Loucy (cell line): ENCODE results near the gene C16orf90.

Experiments
- H2AFZ ChIP-seq: fragments of 200-600 bp; sonication (generic); 2 replicates; pipeline ENCODE4 v1.6.0; 2016; ENCODE audit warnings: antibody characterized with exemption, mild to moderate bottlenecking, low read length, moderate library complexity
- H3F3A ChIP-seq: fragments of 200-600 bp; 2 replicates; pipeline ENCODE4 v1.6.0; 2016; ENCODE audit warnings: antibody characterized with exemption, low read depth, mild to moderate bottlenecking
- H3K27me3 ChIP-seq: fragments of 200-600 bp; sonication (generic); 2 replicates; pipeline ENCODE4 v1.6.1; 2014; ENCODE audit warnings: low read length, mild to moderate bottlenecking; ENCODE audit not compliant: insufficient read depth, poor library complexity, severe bottlenecking
- H3K36me3 ChIP-seq: fragments of 200-600 bp; sonication (generic); 2 replicates; pipeline ENCODE4 v1.6.1; 2016; ENCODE audit warnings: low read length; ENCODE audit not compliant: insufficient read depth
- H3K4me1 ChIP-seq: fragments of 200-600 bp; sonication (generic); 2 replicates; pipeline ENCODE4 v1.5.1; 2014; ENCODE audit warnings: low read length, mild to moderate bottlenecking; ENCODE audit not compliant: insufficient read depth, poor library complexity, severe bottlenecking
- H3K4me2 ChIP-seq: fragments of 200-600 bp; sonication (generic); 2 replicates; pipeline ENCODE4 v1.6.0; 2014; ENCODE audit warnings: antibody characterized with exemption, low read length, low read depth, mild to moderate bottlenecking; ENCODE audit not compliant: poor library complexity, severe bottlenecking
- H3K4me3 ChIP-seq: fragments of 200-600 bp; sonication (generic); 2 replicates; pipeline ENCODE4 v1.5.1; 2014; ENCODE audit warnings: low read length, mild to moderate bottlenecking, mixed read lengths; ENCODE audit not compliant: poor library complexity, severe bottlenecking
- H3K79me2 ChIP-seq: fragments of 200-600 bp; sonication (generic); 2 replicates; pipeline ENCODE4 v1.6.1; 2014; ENCODE audit warnings: low read length; ENCODE audit not compliant: insufficient read depth
- H3K9ac ChIP-seq: fragments of 200-600 bp; sonication (generic); 2 replicates; pipeline ENCODE4 v1.6.0; 2014; ENCODE audit warnings: mild to moderate bottlenecking, low read depth, low read length, moderate library complexity; ENCODE audit not compliant: poor library complexity, severe bottlenecking
- H3K9me2 ChIP-seq: fragments of 200-600 bp; sonication (generic); replicated peaks from 2 replicates; pipeline ENCODE4 v1.6.1; 2016; ENCODE audit warnings: low read depth, low read length, mixed read lengths
- H3K9me3 ChIP-seq: fragments of 200-600 bp; sonication (generic); 2 replicates; pipeline ENCODE4 v1.6.1; 2014; ENCODE audit warnings: mild to moderate bottlenecking, antibody characterized with exemption, low read length, low read depth; ENCODE audit not compliant: insufficient read depth
- H4K20me1 ChIP-seq: fragments of 200-600 bp; sonication (generic); 2 replicates; pipeline ENCODE4 v1.6.0; 2014; ENCODE audit warnings: antibody characterized with exemption, low read length, mild to moderate bottlenecking; ENCODE audit not compliant: insufficient read depth, poor library complexity, severe bottlenecking
- EZH2phosphoT487 ChIP-seq: fragments of 200-600 bp; IDR thresholded peaks from 2 replicates; pipeline ENCODE4 v1.6.1; 2018; ENCODE audit warnings: antibody characterized with exemption, mild to moderate bottlenecking, moderate library complexity, borderline replicate concordance
- TF ChIP-seq, protein P1 (sequence below): fragments of 200-600 bp; sonication (generic); conservative IDR thresholded peaks from 2 replicates; pipeline ENCODE4 v1.5.1; 2014; ENCODE audit warnings: mild to moderate bottlenecking, antibody characterized with exemption, low read length

The C16orf90 gene

GRCh38 chr16:3496386-3496785 lies 1.1 kb upstream of the C16orf90 start:
- TF ChIP-seq, protein P1, sequence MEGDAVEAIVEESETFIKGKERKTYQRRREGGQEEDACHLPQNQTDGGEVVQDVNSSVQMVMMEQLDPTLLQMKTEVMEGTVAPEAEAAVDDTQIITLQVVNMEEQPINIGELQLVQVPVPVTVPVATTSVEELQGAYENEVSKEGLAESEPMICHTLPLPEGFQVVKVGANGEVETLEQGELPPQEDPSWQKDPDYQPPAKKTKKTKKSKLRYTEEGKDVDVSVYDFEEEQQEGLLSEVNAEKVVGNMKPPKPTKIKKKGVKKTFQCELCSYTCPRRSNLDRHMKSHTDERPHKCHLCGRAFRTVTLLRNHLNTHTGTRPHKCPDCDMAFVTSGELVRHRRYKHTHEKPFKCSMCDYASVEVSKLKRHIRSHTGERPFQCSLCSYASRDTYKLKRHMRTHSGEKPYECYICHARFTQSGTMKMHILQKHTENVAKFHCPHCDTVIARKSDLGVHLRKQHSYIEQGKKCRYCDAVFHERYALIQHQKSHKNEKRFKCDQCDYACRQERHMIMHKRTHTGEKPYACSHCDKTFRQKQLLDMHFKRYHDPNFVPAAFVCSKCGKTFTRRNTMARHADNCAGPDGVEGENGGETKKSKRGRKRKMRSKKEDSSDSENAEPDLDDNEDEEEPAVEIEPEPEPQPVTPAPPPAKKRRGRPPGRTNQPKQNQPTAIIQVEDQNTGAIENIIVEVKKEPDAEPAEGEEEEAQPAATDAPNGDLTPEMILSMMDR = no peak
- TF ChIP-seq EZH2phosphoT487 = no peak
- no peak overlapping the region for H3K4me2 ChIP-seq
- H3K36me3 ChIP-seq = no peaks in the 10 kb centered on the region
- H3K4me3 ChIP-seq = no peak overlapping the region
- no peaks in the 10 kb centered on the region for H3K9me2 ChIP-seq
- H3K4me1 ChIP-seq = no peaks in the 10 kb centered on the region
- H3F3A ChIP-seq = no peaks in the 10 kb centered on the region
- H3K27me3 ChIP-seq = no peaks in the 10 kb centered on the region
- H3K9ac ChIP-seq = no peak overlapping the region
- no peaks in the 10 kb centered on the region for H3K79me2 ChIP-seq
- H3K9me3 ChIP-seq = no peaks in the 10 kb centered on the region
- H4K20me1 ChIP-seq = no peaks in the 10 kb centered on the region
- no peak overlapping the region for H2AFZ ChIP-seq

DNA sequence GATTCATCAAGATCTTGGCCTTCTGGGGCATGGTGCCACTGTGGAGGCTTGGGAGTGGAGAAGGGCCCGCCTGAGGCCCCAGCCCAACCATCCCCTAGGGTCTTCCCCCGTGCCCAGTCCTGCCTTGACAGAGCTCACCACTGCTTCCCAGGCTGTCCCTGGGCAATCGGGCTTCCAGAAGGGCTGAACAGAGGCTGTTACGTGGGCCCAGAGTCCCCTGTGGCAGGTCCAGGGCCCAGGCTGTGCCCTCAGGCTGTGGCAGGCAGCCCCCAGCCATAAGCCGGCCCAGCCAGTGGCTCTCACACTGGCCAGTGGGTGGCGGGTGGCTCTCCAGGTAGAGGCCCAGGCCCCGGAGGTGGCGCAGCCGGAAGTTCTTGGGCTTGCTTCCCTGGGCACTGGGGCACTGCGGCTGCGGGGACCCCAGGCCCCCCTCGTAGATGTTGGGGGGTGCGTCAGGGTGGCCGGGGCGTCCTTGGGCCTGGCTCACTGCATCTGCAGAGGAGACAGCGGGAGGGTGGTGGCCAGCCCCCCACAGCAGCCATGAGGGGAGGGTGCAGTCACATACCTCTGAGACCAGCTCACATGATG lies 809 bp downstream of the C16orf90 start:
- Histone ChIP-seq H3F3A (no peaks in the 10 kb centered on the region), H3K9me2 (no peaks in the 10 kb centered on the region), H3K27me3 (no peaks in the 10 kb centered on the region), H4K20me1 (no peaks in the 10 kb centered on the region), H2AFZ (no peak overlapping the region), H3K9ac (no peak overlapping the region), H3K79me2 (no peaks in the 10 kb centered on the region), H3K4me2 (no peak overlapping the region), H3K4me3 (no peak overlapping the region), H3K4me1 (no peaks in the 10 kb centered on the region), H3K36me3 (no peaks in the 10 kb centered on the region), H3K9me3 (no peaks in the 10 kb centered on the region)
- TF ChIP-seq EZH2phosphoT487 = no peak
- TF ChIP-seq, protein P1 = no peak

DNA sequence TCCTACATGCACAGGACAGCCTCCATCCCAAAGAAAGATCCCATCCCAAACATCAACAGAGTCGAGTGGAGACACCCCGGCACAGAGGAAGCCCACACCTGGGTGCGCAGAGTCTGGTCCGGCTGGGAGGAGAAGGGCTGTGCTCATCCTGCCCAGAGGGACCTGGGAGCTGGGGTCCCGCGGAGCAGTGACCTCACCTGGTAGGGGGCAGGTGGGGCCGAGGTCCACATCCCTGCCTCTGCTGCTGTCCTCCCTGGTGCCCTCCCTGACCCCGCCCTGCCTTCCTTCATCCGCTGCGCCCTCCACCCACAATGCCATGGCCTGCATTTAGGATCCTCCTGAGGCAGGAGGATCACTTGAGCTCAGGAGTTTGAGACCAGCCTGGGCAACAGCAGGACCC lies 2.9 kb downstream of the C16orf90 start:
- TF ChIP-seq, protein P1 = no peak
- TF ChIP-seq EZH2phosphoT487 = no peak
- Histone ChIP-seq H3K4me3 (no peak overlapping the region), H3K9ac (no peak overlapping the region), H3K27me3 (no peaks in the 10 kb centered on the region), H3K79me2 (no peaks in the 10 kb centered on the region), H3K4me1 (no peaks in the 10 kb centered on the region), H3K4me2 (no peak overlapping the region), H4K20me1 (no peaks in the 10 kb centered on the region), H3F3A (no peaks in the 10 kb centered on the region), H3K9me2 (no peaks in the 10 kb centered on the region), H3K36me3 (no peaks in the 10 kb centered on the region), H2AFZ (no peak overlapping the region), H3K9me3 (no peaks in the 10 kb centered on the region)
